Posterior vena cava (tissue), 2 donors: Measurements from ENCODE around the gene TM4SF5. TPM values are rescaled to one million over a fixed set of nuclear protein-coding genes. Genes with fewer than 3 reads are reported as not detected.

Experiments used
- DNase-seq: peaks from one replicate; pipeline ENCODE4 v3.0.0-alpha.2; 2020; ENCODE audit warnings: low spot score
- intact Hi-C, 2 donors: fragments of 100-400 bp; cut with DNase I; formaldehyde crosslinking; loops; one replicate each; pipeline versions ENCODE4 v1.14.1 to v1.14.2; 2022 to 2023
- total RNA-seq, 2 donors: library from RNA; stranded (reverse); fragmentation: NEBNext Ultra II Directional; extraction: Animal tissue kit (Norgen Biotek cat#: 25700); gene quantifications; one replicate each; pipeline ENCODE4 v1.2.1, GENCODE V29; 2021
- donor health status: DM: yes; HTN: yes; CAD: no.
- donor health status: DM: yes; HTN: yes; CAD: no.

The TM4SF5 gene
- total RNA-seq, 2 donors from 2014 or later: not detected

GRCh38 chr17:4744999-4745969, 26.4 kb upstream of the TM4SF5 start:
- intact Hi-C loops: no loop called here
- DNase-seq: no peak

- intact Hi-C loops: no loop called here
Observed at GRCh38 chr17:4747847-4748246, 23.8 kb upstream of the TM4SF5 start.

GRCh38 chr17:4748686-4749085, 23.0 kb upstream of the TM4SF5 start:
- DNase-seq: no peak
- intact Hi-C loops: no loop called here

More at GRCh38 chr17:4747847-4748246, 23.8 kb upstream of the TM4SF5 start:
- DNase-seq: no peak

GRCh38 chr17:4750606-4751005, 21.1 kb upstream of the TM4SF5 start:
- DNase-seq: no peak
- intact Hi-C loops: no loop called here

GRCh38 chr17:4751932-4752331, 19.8 kb upstream of the TM4SF5 start:
- intact Hi-C loops: no loop called here
- no peak for DNase-seq

- no peak for DNase-seq
- intact Hi-C loops: no loop called here
Observed at GRCh38 chr17:4753392-4753791, 18.3 kb upstream of the TM4SF5 start.

GRCh38 chr17:4759776-4760236, 11.9 kb upstream of the TM4SF5 start:
- no peak for DNase-seq
- intact Hi-C loops: no loop called here

- intact Hi-C loops: no loop called here
- DNase-seq: no peak
Observed at GRCh38 chr17:4764595-4764994, 7.1 kb upstream of the TM4SF5 start.

- intact Hi-C loops: no loop called here
- DNase-seq: no peak
Observed at GRCh38 chr17:4766201-4766600, 5.5 kb upstream of the TM4SF5 start.

GRCh38 chr17:4766723-4767122, 5.0 kb upstream of the TM4SF5 start:
- no peak for DNase-seq
- intact Hi-C loops: no loop called here

GRCh38 chr17:4768298-4768697, 3.4 kb upstream of the TM4SF5 start:
- intact Hi-C loops: no loop called here
- no peak for DNase-seq

- intact Hi-C loops: no loop called here
- no peak for DNase-seq
Observed at GRCh38 chr17:4769628-4770027, 2.1 kb upstream of the TM4SF5 start.

- no peak for DNase-seq
- intact Hi-C loops: no loop called here
Observed at GRCh38 chr17:4772235-4772613, 538 bp downstream of the TM4SF5 start.

GRCh38 chr17:4777969-4778760, 6.5 kb downstream of the TM4SF5 start:
- intact Hi-C loops: no loop called here
- no peak for DNase-seq

GRCh38 chr17:4780325-4780955, 8.8 kb downstream of the TM4SF5 start:
- intact Hi-C loops: no loop called here
- DNase-seq: no peak

GRCh38 chr17:4782652-4783051, 11.0 kb downstream of the TM4SF5 start:
- intact Hi-C loops: no loop called here
- no peak for DNase-seq

- DNase-seq: peak; percentile 82
- intact Hi-C loops: loop anchor here (5.0 kb wide), 1 partner anchor 102 kb away; no protein-coding TSS in a partner anchor
Observed at GRCh38 chr17:4785311-4786105, 13.8 kb downstream of the TM4SF5 start.

GRCh38 chr17:4786106-4786511, 14.4 kb downstream of the TM4SF5 start, which contains the start of gene VMO1:
Gene VMO1 (minus strand): TSS chr17:4786364. CDS start chr17:4786352, 12 bp downstream.
- intact Hi-C loops: loop anchor here (5.0 kb wide), 1 partner anchor 101 kb away; no protein-coding TSS in a partner anchor
- peak; percentile 85 for DNase-seq

- intact Hi-C loops: loop anchor here (5.0 kb wide), 1 partner anchor 101 kb away; no protein-coding TSS in a partner anchor
- no peak for DNase-seq
Observed at GRCh38 chr17:4786516-4786915, 14.8 kb downstream of the TM4SF5 start.
